Neural cell (in vitro differentiated cells): Measurements from ENCODE around the gene SLC9C1.

ENCODE experiments used
- EP300 ChIP-seq: fragments of 450-650 bp; conservative IDR thresholded peaks from 2 replicates; pipeline ENCODE4 v1.6.1; 2014; ENCODE audit warnings: antibody characterized with exemption, mild to moderate bottlenecking, moderate library complexity; ENCODE audit not compliant: poor library complexity, severe bottlenecking
- EZH2 ChIP-seq: fragments of 200-600, 300-800 bp; shearing (Covaris generic), sonication (generic); IDR thresholded peaks from 2 replicates; pipeline ENCODE4 v1.6.1; 2014; ENCODE audit warnings: antibody characterized with exemption, low read length, borderline replicate concordance, mild to moderate bottlenecking; ENCODE audit not compliant: insufficient read depth, poor library complexity, severe bottlenecking
- MXI1 ChIP-seq: fragments of 450-650 bp; conservative IDR thresholded peaks from 2 replicates; pipeline ENCODE4 v1.6.1; 2014; ENCODE audit warnings: antibody characterized with exemption, mild to moderate bottlenecking; ENCODE audit not compliant: poor library complexity, severe bottlenecking
- POLR2AphosphoS5 ChIP-seq: IDR thresholded peaks from 2 replicates; pipeline ENCODE4 v1.6.1; 2012
- TF ChIP-seq, protein P1 (sequence below): fragments of 450-650 bp; IDR thresholded peaks from 2 replicates; pipeline ENCODE4 v1.5.1; 2014; ENCODE audit warnings: antibody characterized with exemption, mild to moderate bottlenecking, moderate library complexity; ENCODE audit not compliant: poor library complexity, severe bottlenecking

- TF ChIP-seq, protein P1, sequence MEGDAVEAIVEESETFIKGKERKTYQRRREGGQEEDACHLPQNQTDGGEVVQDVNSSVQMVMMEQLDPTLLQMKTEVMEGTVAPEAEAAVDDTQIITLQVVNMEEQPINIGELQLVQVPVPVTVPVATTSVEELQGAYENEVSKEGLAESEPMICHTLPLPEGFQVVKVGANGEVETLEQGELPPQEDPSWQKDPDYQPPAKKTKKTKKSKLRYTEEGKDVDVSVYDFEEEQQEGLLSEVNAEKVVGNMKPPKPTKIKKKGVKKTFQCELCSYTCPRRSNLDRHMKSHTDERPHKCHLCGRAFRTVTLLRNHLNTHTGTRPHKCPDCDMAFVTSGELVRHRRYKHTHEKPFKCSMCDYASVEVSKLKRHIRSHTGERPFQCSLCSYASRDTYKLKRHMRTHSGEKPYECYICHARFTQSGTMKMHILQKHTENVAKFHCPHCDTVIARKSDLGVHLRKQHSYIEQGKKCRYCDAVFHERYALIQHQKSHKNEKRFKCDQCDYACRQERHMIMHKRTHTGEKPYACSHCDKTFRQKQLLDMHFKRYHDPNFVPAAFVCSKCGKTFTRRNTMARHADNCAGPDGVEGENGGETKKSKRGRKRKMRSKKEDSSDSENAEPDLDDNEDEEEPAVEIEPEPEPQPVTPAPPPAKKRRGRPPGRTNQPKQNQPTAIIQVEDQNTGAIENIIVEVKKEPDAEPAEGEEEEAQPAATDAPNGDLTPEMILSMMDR, result no peak
- TF ChIP-seq MXI1 (no peak), EZH2 (no peak), POLR2AphosphoS5 (no peak), EP300 (no peak)
Measured at GRCh38 chr3:112093180-112093522, 200.9 kb downstream of the SLC9C1 start.
